Naive thymus-derived CD4-positive, alpha-beta T cell (primary cell): ENCODE results near the gene ARHGAP5. TPM values are rescaled to one million over a fixed set of nuclear protein-coding genes. Genes with fewer than 3 reads are reported as not detected.

Source experiments
- ATAC-seq: fragments of 150-1000 bp; cut with Tn5 transposase; 2 replicates; pipeline ENCODE4 v1.10.0; 2021; ENCODE audit warnings: mild to moderate bottlenecking, moderate library complexity
- CTCF ChIA-PET: fragments of 350-600 bp; sonication (Branson Sonifier 250); formaldehyde crosslinking; loops from one replicate; lab custom pipeline; 2021; ENCODE audit warnings: antibody characterized with exemption; lab: Charles Lee
- POLR2A ChIA-PET: fragments of 350-600 bp; sonication (Branson Sonifier 250); formaldehyde crosslinking; loops from one replicate; lab custom pipeline; 2021; ENCODE audit warnings: antibody characterized with exemption, inconsistent platforms; lab: Charles Lee
- DNase-seq, 9 donors: peaks; one replicate each; pipeline versions ENCODE4 v3.0.0 to v3.0.0-alpha.2; 2020 to 2022; ENCODE audit warnings: mixed read lengths in 1 of 9
- H3K27ac ChIP-seq: one replicate; pipeline ENCODE4 v1.7.0; 2013; ENCODE audit warnings: mild to moderate bottlenecking, low read depth, low read length, moderate library complexity
- H3K27me3 ChIP-seq, 2 donors: one replicate each; pipeline ENCODE4 v1.7.0; 2013; ENCODE audit warnings: low read length in 2 of 2, mild to moderate bottlenecking in 2 of 2, moderate library complexity in 2 of 2; ENCODE audit not compliant: control insufficient read depth in 2 of 2, insufficient read depth in 2 of 2
- H3K36me3 ChIP-seq, 3 experiments: 1 replicate in 2 of 3; 2 replicates in 1 of 3; pipeline ENCODE4 v1.7.0; 2013; ENCODE audit warnings: low read length in 3 of 3, mild to moderate bottlenecking in 3 of 3, moderate library complexity in 1 of 3; ENCODE audit not compliant: insufficient read depth in 3 of 3, control insufficient read depth in 2 of 3
- H3K4me1 ChIP-seq, 2 donors: one replicate each; pipeline ENCODE4 v1.7.0; 2013; ENCODE audit warnings: low read length in 2 of 2, mild to moderate bottlenecking in 2 of 2, moderate library complexity in 1 of 2; ENCODE audit not compliant: control insufficient read depth in 2 of 2, insufficient read depth in 2 of 2
- H3K4me3 ChIP-seq: 2 replicates; pipeline ENCODE4 v1.7.0; 2013; ENCODE audit warnings: mild to moderate bottlenecking, low read length
- H3K9me3 ChIP-seq, 3 experiments: 1 replicate in 2 of 3; 2 replicates in 1 of 3; pipeline ENCODE4 v1.7.0; 2013; ENCODE audit warnings: low read length in 3 of 3; ENCODE audit not compliant: control insufficient read depth in 2 of 3
- H3K27ac Mint-ChIP-seq, 9 donors: one replicate each; pipeline ENCODE4 v1.8.0; 2020 to 2022; ENCODE audit warnings: mixed read lengths in 9 of 9, mild to moderate bottlenecking in 8 of 9, moderate library complexity in 5 of 9, inconsistent platforms in 2 of 9
- H3K27me3 Mint-ChIP-seq, 5 donors: one replicate each; pipeline ENCODE4 v1.8.0; 2021 to 2022; ENCODE audit warnings: mixed read lengths in 5 of 5, mild to moderate bottlenecking in 1 of 5
- H3K36me3 Mint-ChIP-seq, 5 donors: one replicate each; pipeline ENCODE4 v1.8.0; 2020 to 2022; ENCODE audit warnings: mixed read lengths in 5 of 5, mild to moderate bottlenecking in 3 of 5, inconsistent platforms in 1 of 5
- H3K4me1 Mint-ChIP-seq, 7 donors: one replicate each; pipeline ENCODE4 v1.8.0; 2020 to 2022; ENCODE audit warnings: mixed read lengths in 7 of 7, mild to moderate bottlenecking in 3 of 7, inconsistent platforms in 1 of 7
- H3K4me3 Mint-ChIP-seq, 10 donors: one replicate each; pipeline ENCODE4 v1.8.0; 2020 to 2022; ENCODE audit warnings: mild to moderate bottlenecking in 10 of 10, mixed read lengths in 10 of 10, moderate library complexity in 6 of 10, inconsistent platforms in 2 of 10
- H3K9me3 Mint-ChIP-seq, 11 donors: one replicate each; pipeline ENCODE4 v1.8.0; 2020 to 2022; ENCODE audit warnings: mixed read lengths in 11 of 11, mild to moderate bottlenecking in 4 of 11, inconsistent platforms in 1 of 11, moderate library complexity in 1 of 11
- intact Hi-C, 2 donors: fragments of 100-400 bp; cut with micrococcal nuclease; formaldehyde crosslinking; loops; one replicate each; pipeline ENCODE4 v1.15.1; 2023
- polyA plus RNA-seq, 2 donors: library from polyadenylated mRNA; unstranded; fragments of 300-500 nt; fragmentation: Illumina TruSeq; gene quantifications; one replicate each; pipeline ENCODE4 v1.2.3, GENCODE V29; 2021
- total RNA-seq, 6 experiments: library from RNA in 5 of 6; stranded (reverse) in 5 of 6; gene quantifications; 1 replicate in 5 of 6; 2 replicates in 1 of 6; pipeline ENCODE4 v1.2.3 and lab custom pipeline; 2021 to 2026

ARHGAP5 gene
- total and polyA plus RNA-seq, 7 experiments from 2014 or later, result 26.6 to 98.2 (median 51.4) TPM

GRCh38 chr14:32073537-32074189, 3.4 kb upstream of the ARHGAP5 start:
- DNase-seq (peak in 8 of 9 donors; percentile 38 to 80 (median 73)), ATAC-seq (peak; percentile 52)
- peaks cover 0 to 21% (median 0%) of the 10 kb centered on the region in 5 donors for H3K27me3 Mint-ChIP-seq
- H3K36me3 Mint-ChIP-seq, result peaks cover 0 to 4% (median 0%) of the 10 kb centered on the region in 5 donors
- Histone ChIP-seq H3K4me1 (peaks cover 0 to 4% of the 10 kb centered on the region in 2 donors), H3K27ac (no peak overlapping the region), H3K36me3 (peaks cover 0 to 15% (median 0%) of the 10 kb centered on the region in 3 experiments), H3K27me3 (peaks cover 0 to 6% of the 10 kb centered on the region in 2 donors), H3K4me3 (no peak overlapping the region), H3K9me3 (no peaks in the 10 kb centered on the region)
- H3K27ac Mint-ChIP-seq, result no peak overlapping the region
- peaks cover 10 to 29% (median 22%) of the 10 kb centered on the region in 7 donors for H3K4me1 Mint-ChIP-seq
- H3K9me3 Mint-ChIP-seq, result peaks cover 0 to 2% (median 0%) of the 10 kb centered on the region in 11 donors
- peak overlapping the region in 5 of 10 donors; percentile 8 to 27 (median 14) for H3K4me3 Mint-ChIP-seq
- POLR2A ChIA-PET, result interaction anchor here (0.6 to 1.8 kb wide), 2 partner anchors 130 to 179 kb away, joined by 3 to 6 read pairs; no protein-coding TSS in a partner anchor
- intact Hi-C loops, result loop anchor here (1.0 to 10.0 kb wide), 8 partner anchors 139 to 1519 kb away; partner anchors contain the start of genes G2E3 (in 1 of the 2) and SCFD1 (in 1 of the 2)
- CTCF ChIA-PET, result interaction anchor here (0.6 to 6.0 kb wide), 7 partner anchors 28 to 185 kb away, joined by 3 to 125 read pairs (median 8); no protein-coding TSS in a partner anchor

- ChIA-PET POLR2A (no interaction called here), CTCF (interaction anchor here (0.9 to 1.0 kb wide), 2 partner anchors 178 to 180 kb away, joined by 3 read pairs; no protein-coding TSS in a partner anchor)
- DNase-seq (no peak), ATAC-seq (no peak)
- intact Hi-C loops, result loop anchor here (5.0 to 10.0 kb wide), 6 partner anchors 72 to 1520 kb away; partner anchors contain the start of genes DTD2 (in 1 of the 2), G2E3 (in 1 of the 2), NUBPL (in 1 of the 2) and SCFD1 (in 1 of the 2)
- peaks cover 0 to 4% (median 0%) of the 10 kb centered on the region in 5 donors for H3K36me3 Mint-ChIP-seq
- H3K27ac ChIP-seq, result no peak overlapping the region
- H3K4me1 ChIP-seq, result peaks cover 0 to 4% of the 10 kb centered on the region in 2 donors
- peaks cover 0 to 21% (median 0%) of the 10 kb centered on the region in 5 donors for H3K27me3 Mint-ChIP-seq
- peaks cover 0 to 15% (median 0%) of the 10 kb centered on the region in 3 experiments for H3K36me3 ChIP-seq
- H3K27ac Mint-ChIP-seq, result peak overlapping the region in 1 of 9 donors; percentile 88
- no peaks in the 10 kb centered on the region for H3K9me3 ChIP-seq
- H3K27me3 ChIP-seq, result peaks cover 0 to 6% of the 10 kb centered on the region in 2 donors
- H3K4me3 ChIP-seq, result no peak overlapping the region
- peaks cover 0 to 2% (median 0%) of the 10 kb centered on the region in 11 donors for H3K9me3 Mint-ChIP-seq
- peaks cover 16 to 39% (median 30%) of the 10 kb centered on the region in 7 donors for H3K4me1 Mint-ChIP-seq
- H3K4me3 Mint-ChIP-seq, result peak overlapping the region in 8 of 10 donors; percentile 17 to 99 (median 72)
Measured at GRCh38 chr14:32074887-32075572, 2.1 kb upstream of the ARHGAP5 start.

DNA sequence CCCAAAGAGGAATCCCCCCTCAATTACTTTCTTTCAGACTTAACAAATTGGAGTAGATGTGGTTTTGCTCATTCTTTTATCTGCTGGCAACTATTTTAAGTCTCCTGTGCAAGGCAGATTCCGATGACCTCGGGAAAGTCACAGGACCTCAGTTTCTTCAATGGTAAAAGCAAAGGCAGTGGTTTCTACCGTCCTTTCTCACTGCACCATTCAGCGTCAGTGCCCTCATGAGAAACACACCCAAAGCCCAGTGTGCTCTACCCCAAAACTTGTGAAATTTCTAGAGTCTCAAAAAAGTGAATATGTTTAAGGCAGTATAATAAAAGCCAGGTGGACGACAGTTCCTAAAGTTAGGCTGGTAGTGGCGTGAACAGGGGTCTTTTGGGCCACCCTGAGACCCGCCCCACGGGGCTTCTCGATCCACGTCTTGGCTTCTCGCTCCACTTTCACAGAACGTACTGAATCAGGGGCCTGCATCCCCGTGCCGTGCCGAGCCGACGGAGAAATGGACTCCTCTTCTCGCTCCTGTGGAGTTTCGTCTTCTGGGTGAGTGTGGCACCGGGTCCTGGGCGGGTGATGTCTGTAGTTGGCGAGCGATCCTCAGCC, 1.3 kb upstream of the ARHGAP5 start:
- Histone ChIP-seq H3K4me1 (peaks cover 0 to 4% of the 10 kb centered on the region in 2 donors), H3K27ac (peak overlapping the region; percentile 71), H3K36me3 (peaks cover 0 to 15% (median 0%) of the 10 kb centered on the region in 3 experiments), H3K4me3 (peak overlapping the region; percentile 99), H3K27me3 (peaks cover 0 to 6% of the 10 kb centered on the region in 2 donors), H3K9me3 (no peaks in the 10 kb centered on the region)
- DNase-seq (no peak), ATAC-seq (peak; percentile 38)
- intact Hi-C loops, result loop anchor here (1.0 to 10.0 kb wide), 18 partner anchors 27 to 1521 kb away; partner anchors contain the start of genes DTD2 (in 2 of the 2), G2E3 (in 2 of the 2), HEATR5A (in 2 of the 2) and NUBPL (in 2 of the 2)
- Mint-ChIP-seq H3K4me1 (peaks cover 20 to 44% (median 36%) of the 10 kb centered on the region in 7 donors), H3K27ac (peak overlapping the region; percentile 88 to 99 (median 96)), H3K9me3 (peaks cover 0 to 2% (median 0%) of the 10 kb centered on the region in 11 donors), H3K4me3 (peak overlapping the region; percentile 85 to 100 (median 99)), H3K27me3 (peaks cover 0 to 21% (median 0%) of the 10 kb centered on the region in 5 donors), H3K36me3 (peaks cover 0 to 4% (median 0%) of the 10 kb centered on the region in 5 donors)
- CTCF ChIA-PET, result interaction anchor here (0.8 to 1.2 kb wide), 5 partner anchors 151 to 179 kb away, joined by 3 to 7 read pairs (median 3); no protein-coding TSS in a partner anchor
- POLR2A ChIA-PET, result interaction anchor here (0.6 to 3.3 kb wide), 14 partner anchors 10 to 656 kb away, joined by 3 to 46 read pairs (median 4); partner anchors contain the start of genes HEATR5A, RNU6-7 and RNU6-8

- peak overlapping the region; percentile 88 to 99 (median 96) for H3K27ac Mint-ChIP-seq
- H3K27me3 Mint-ChIP-seq, result peaks cover 0 to 21% (median 0%) of the 10 kb centered on the region in 5 donors
- Histone ChIP-seq H3K27ac (peak overlapping the region; percentile 71), H3K36me3 (peaks cover 0 to 15% (median 0%) of the 10 kb centered on the region in 3 experiments), H3K4me3 (peak overlapping the region; percentile 99), H3K4me1 (peaks cover 0 to 4% of the 10 kb centered on the region in 2 donors), H3K9me3 (no peaks in the 10 kb centered on the region), H3K27me3 (peaks cover 0 to 6% of the 10 kb centered on the region in 2 donors)
- intact Hi-C loops, result loop anchor here (1.0 to 10.0 kb wide), 18 partner anchors 26 to 1522 kb away; partner anchors contain the start of genes DTD2 (in 2 of the 2), G2E3 (in 2 of the 2), HEATR5A (in 2 of the 2) and NUBPL (in 2 of the 2)
- H3K36me3 Mint-ChIP-seq, result peaks cover 0 to 4% (median 0%) of the 10 kb centered on the region in 5 donors
- ChIA-PET POLR2A (interaction anchor here (0.6 to 3.3 kb wide), 16 partner anchors 9 to 657 kb away, joined by 3 to 46 read pairs (median 4); partner anchors contain the start of genes HEATR5A, RNU6-7 and RNU6-8), CTCF (interaction anchor here (0.8 to 1.2 kb wide), 4 partner anchors 123 to 178 kb away, joined by 3 to 7 read pairs (median 4); no protein-coding TSS in a partner anchor)
- H3K4me3 Mint-ChIP-seq, result peak overlapping the region; percentile 85 to 100 (median 99)
- peak; percentile 77 for ATAC-seq
- peaks cover 0 to 2% (median 0%) of the 10 kb centered on the region in 11 donors for H3K9me3 Mint-ChIP-seq
- H3K4me1 Mint-ChIP-seq, result peaks cover 24 to 51% (median 42%) of the 10 kb centered on the region in 7 donors
- DNase-seq, result peak; percentile 61 to 84 (median 76)
Measured at GRCh38 chr14:32076278-32077080, 625 bp upstream of the ARHGAP5 start.
